ENCODE measurements around the gene TIMM10.
"Not testable (repeated sequence)": the region's sequence is repeated elsewhere in the genome, so short reads cannot be mapped to it uniquely, and the experiment has no call there.

Gene TIMM10

DNA sequence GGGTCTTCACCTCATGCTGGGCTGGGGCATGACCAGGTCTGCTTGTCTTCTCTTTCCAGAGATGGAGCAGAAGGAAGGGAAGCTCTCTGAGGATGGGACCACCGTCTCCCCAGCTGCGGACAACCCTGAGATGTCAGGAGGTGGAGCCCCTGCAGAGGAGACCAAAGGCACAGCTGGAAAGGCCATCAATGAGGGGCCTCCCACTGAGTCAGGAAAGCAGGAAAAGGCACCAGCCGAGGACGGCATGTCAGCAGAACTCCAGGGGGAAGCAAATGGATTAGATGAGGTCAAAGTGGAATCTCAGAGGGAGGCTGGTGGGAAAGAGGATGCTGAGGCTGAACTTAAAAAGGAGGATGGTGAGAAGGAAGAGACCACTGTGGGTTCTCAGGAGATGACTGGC lies 12.0 kb upstream of the TIMM10 start:
- DNase-seq (ENCODE audit: low read depth in 3 of 3): no peak

DNA sequence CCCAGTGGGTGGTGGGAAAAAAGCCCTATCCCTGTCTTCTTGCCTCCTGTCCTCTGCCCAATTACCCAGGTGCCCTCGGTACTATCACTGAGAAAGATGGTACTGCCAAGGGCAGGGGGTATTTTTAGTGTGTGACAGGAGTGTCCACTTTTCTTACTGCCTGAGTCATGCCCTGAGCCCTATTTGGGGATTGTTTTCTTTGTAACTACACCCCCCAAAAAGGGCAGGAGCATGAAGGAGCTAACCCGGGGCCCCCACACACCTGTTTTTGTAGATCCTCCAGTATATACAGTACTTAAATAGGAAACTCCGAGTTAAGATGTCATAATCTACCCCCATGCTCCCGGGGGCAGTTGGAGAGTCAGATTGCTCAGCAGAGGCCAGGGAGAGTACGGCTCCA lies 10.6 kb upstream of the TIMM10 start:
- DNase-seq (ENCODE audit: low read depth in 3 of 3): no peak

DNA sequence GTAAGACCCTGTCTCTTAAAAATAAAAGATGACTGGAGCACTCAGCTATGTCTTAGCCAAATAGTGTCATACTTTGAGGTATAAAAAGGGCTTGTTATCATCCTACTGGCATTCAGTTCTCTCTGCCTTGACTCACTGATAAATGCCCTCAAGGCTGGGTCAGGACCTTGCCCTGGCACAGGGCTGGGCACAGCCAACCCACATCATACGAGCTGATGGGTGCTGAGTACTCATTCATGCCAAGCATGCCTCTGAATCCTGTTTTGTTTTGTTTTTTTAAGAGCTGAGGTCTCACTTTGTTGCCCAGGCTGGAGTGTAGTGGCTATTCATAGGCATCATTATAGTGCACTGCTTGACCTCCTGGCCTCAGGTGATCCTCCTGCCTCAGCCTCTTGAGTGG lies 8.8 kb upstream of the TIMM10 start:
- no peak for DNase-seq (ENCODE audit: low read depth in 3 of 3)

DNA sequence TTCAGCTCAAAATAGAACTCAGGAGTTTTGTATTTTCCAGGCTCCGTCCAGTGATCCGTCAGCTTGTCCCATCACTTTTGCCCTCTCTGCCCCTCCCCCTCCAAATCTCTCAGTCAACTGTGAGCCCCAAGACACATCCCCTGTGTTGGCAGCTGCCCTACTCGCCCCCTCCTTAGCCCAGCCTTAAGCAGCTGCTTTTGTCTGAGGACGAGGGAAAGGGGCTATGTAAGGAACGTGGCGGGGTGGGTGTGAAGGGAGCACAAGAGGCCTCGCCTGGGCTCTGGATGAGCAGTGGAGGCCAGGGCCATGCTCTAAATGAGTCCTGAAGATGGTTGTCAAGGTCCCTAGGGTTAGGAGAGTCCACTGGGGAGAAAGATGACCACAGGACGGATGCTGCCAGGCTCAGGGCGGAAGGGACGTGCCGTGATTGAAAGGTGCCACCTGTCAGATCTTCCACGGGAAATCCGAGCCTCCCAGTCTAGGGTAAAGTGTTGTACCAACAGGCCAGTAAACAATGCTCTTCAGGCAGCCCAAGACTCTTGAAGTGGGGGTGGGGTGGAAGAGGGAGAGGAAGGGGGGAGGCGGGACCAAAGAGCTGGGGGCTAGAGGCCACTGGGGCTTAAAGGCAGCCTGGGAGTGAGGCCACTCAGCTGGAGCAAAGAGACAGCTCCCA lies 6.5 kb upstream of the TIMM10 start, which contains the start of gene SMTNL1:
SMTNL1 (plus strand) TSS at position 649 of the 673 bp plus-strand sequence. CDS start 5,048 bp downstream, outside the sequence.
- DNase-seq (ENCODE audit: low read depth in 3 of 3): no peak

DNA sequence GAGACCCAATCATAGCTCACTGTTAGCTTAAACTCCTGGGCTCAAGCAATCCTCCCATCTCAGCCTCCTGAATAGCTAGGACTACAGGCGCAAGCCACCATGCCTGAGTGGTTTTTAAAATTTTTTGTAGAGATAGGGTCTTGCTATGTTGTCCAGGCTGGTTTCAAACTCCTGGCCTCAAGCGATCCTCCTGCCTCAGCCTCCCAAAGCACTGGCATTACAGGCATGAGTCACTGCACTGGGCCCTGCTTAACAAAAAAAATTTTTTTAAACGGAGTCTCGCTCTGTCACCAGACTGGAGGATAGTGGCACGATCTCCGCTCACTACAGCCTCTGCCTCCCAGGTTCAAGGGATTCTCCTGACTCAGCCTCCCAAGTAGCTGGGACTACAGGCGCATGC lies 3.9 kb upstream of the TIMM10 start:
- DNase-seq (ENCODE audit: low read depth in 3 of 3): not testable (repeated sequence)

DNA sequence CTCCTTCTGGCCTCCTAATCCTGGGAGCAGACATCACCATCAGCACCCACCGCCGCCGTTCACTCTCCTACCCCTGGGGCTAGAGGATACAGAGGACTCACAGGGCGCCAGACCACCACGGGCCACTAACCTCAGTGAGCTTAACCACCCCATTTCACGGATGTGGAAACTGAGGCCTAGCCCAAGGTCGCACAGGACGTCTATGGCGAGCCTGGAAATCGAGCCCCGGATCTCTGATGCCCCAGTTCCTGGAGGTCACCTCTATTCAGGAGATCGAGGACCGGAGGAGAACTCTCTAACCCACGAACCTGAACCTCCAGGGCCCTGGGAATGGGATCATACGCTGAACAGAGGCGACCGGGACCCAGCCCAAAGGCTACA lies 349 bp downstream of the TIMM10 start:
- no peak for DNase-seq (ENCODE audit: low read depth in 3 of 3)

DNA sequence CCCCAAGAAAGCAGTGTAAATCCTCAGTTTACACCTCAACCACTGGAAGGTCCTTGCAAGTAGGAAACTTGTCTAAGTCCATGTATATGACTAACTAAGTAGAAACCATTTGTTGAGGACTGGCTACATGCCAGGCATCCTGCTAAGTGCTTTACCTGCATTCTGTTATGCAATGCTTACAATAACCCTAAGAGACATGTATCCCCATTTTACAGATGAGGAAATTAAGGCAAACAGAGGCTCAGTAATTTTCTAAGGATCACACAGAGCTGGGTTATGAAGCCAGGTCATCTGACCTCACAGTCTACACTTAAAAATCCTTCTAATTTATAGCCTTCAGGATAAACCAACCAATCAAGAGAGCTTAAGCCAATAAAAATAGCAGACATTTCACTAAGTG lies 1.5 kb downstream of the TIMM10 start:
- DNase-seq (ENCODE audit: low read depth in 3 of 3): no peak

DNA sequence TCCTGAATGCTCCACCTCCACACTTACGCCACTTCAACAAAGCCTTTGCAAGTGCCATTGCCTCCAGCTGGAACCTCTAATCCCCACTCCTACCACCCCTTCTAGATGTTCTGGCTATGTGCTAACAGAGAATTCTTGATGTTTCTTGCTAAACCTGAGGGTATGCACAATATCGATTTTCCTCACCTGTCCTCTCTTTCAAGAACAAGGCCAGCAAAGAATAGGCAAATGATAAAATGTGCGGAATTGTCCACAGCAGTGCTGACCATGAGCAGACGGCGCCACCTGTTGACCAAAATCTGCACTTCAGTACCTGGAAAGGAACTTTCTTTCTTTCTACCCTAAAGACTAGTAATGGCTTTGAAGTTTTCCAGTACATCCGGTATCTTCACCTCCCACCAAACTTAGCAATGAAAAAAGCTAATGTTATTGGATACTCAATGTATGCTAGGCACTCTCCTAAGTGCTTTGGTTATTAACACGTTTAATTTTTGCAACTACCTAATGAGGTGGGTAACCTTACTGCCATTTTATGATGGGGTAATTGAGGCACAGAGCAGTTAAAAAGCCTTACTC lies 3.4 kb downstream of the TIMM10 start:
- DNase-seq (ENCODE audit: low read depth in 3 of 3): peak; percentile 45 to 61 (median 51)

DNA sequence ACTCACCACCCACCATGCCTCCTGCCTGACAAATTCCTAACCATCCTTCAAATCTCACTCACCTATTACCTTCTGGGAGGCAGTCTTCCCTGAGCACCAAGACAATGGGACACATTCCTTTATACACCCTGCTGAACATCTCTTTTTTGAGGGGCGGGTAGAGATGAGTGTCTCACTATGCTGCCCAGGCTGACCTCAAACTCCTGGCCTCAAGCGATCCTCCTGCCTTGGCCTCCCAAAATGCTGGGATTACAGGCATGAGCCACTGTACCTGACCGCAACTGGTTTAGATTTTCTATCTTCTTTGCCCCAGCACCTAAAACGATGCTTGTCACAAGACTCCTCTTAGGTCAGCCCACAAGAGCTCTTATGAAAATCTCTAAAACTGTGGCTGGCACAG lies 7.1 kb downstream of the TIMM10 start:
- no peak for DNase-seq (ENCODE audit: low read depth in 3 of 3)

DNA sequence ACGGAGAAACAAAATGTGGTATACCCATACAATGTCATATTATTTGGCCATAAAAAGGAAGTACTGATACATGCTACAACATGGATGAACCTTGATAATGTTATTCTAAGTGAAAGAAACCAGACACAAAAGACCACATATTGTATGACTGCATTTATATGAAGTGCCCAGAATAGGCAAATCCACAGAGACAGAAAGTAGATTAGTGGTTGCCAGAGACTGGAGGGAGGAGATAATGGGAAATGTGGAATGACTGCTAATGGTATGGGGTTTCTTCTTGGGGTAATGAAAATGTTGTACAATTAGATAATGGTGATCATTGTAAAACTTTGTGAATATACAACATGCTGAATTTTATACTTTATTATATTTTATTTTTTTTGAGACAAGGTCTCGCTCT lies 9.4 kb downstream of the TIMM10 start:
- no peak for DNase-seq (ENCODE audit: low read depth in 3 of 3)

DNA sequence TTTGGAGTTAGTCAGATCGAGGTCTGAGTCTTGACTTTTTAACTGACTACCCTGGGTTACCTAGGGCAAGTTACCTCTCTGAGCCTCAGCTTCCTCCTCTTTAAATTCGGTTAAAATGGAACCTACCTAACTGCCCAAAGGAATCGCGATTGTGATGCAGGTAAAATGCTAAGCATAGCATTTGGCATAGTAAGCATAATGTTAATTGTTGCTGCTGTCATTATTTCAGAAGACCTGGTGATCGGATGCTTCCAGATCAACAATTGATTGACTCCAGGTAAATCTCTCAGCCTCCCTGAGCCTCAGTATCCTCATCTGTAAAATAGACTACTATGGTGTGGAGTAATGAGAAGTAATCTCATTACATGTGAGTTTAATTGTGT lies 14.5 kb downstream of the TIMM10 start:
- DNase-seq (ENCODE audit: low read depth in 3 of 3): no peak

DNA sequence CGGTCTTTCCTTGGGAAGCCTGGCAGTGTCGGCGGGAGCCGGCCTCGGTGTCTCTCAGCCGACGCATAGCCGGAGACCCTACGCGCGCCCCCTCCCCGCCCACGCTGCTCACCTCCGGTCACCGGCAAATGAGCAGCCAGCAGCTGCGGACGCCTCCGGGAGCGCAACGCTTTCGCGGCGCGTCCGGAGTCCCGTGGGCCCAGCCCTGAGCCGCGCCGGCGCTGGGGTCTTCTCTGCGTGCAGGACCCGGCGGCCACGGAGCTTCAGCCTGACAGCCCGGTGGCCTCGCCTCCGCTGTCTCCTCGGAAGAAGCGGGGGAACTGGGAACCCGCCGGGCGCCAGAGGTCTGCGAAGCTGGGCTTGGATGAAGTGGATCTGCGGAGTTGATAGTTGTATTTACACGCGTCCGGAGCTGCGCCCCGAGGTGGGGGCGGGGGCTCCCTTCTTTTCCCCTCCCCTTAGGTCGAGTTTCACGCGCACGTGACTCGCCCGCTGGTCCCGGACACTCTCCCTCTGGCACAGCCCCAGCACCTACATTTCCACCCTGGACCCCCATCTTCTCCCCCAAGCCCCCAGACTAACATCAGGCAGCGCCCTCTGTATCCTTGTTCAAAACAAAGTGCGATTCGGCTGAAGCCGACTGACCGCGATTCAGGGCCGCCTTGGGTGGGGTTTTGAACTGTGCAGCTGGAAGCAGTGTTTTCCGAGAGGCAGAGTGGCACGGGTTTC lies 15.1 kb downstream of the TIMM10 start, which contains the start of gene SLC43A1:
SLC43A1 (minus strand) TSS at position 371 of the 729 bp plus-strand sequence. CDS start 1,591 bp downstream, outside the sequence.
- no peak for DNase-seq (ENCODE audit: low read depth in 3 of 3)

DNA sequence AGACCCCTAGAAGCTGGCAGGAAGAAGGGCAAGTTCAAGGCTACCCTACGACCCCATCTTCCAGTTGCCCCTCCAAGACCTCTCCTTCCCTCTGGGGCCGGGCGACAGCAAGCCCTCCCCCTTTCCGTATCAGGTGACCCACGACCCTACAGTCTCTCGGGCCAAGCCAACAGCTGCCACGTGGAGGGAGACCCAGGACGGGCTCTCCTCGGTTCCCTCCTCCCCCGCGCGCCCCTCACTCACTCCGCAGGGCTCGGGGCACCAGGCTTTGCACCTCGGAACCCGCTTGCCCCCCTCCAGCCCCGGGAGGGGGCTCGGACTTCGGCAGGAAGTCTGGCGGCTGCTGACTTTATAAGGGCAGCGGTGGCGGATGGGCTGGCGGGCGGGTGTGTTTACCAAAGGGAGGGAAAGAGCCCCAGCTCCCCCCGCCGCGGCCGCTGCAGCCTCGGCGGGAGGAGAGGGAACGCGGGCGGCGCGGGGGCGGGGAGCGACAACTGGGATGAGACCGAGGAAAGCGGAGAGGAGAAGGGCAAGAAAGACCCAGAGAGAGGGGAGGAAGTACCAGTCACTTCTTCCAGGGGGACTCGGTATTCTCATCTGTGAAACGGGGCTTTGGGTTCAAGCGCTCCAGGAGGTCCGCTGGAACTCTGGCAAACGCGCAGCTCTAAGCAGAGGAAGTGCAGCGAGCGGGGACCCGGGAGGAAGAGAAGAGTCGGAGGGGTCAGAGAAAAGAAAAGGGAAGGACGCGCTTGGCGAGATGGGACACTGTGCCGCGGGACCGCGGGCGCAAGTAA lies 15.8 kb downstream of the TIMM10 start:
- peak; percentile 22 to 50 (median 24) for DNase-seq (ENCODE audit: low read depth in 3 of 3)

DNA sequence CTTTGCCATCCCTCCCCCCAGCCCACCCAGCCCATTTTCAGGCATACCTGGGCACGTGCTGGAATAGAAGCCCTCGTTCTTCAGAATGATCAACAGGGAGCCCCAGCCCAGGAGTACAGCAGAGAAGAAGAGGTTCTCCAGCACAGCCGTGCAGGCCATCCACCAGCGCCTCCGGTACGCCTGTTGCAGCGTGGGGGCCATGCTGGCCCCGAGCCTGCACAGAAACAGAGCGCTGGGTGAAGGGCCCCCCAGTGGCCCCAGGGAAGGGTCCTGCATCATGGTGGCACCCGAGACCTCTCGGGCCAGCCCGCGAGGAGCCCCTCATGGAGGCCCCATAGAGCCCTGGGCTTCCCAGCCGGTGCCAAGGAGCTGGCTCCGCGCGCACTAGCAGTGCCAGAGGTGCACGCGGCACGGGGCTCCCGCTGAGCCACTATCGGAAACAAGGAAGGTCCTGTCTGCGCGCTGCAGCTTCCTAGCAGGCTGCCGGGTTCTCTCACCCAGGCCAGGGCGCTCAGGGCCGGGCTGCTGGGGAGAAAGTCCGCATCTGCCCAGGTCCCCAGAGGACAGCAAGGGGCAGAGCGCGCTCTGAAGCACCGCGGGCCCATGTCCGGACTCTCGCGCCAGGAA lies 16.5 kb downstream of the TIMM10 start:
- no peak for DNase-seq (ENCODE audit: low read depth in 3 of 3)

DNA sequence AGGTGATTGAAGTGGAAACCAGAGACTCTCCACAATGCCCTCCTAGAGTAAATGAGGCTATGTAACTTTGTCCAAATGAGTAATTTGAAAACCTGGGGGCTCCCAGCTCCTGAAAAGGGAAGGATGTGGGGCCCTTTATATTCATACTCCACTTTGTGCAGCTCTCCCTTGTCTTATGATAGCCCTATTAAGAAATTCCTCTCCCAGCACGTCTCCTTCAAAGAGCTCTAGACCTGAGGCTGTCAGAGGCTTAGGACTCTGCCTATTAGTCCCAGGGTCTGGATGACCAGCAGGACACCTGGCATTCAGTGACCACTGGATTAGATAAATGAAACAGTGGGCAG lies 17.1 kb downstream of the TIMM10 start:
- no peak for DNase-seq (ENCODE audit: low read depth in 3 of 3)

DNA sequence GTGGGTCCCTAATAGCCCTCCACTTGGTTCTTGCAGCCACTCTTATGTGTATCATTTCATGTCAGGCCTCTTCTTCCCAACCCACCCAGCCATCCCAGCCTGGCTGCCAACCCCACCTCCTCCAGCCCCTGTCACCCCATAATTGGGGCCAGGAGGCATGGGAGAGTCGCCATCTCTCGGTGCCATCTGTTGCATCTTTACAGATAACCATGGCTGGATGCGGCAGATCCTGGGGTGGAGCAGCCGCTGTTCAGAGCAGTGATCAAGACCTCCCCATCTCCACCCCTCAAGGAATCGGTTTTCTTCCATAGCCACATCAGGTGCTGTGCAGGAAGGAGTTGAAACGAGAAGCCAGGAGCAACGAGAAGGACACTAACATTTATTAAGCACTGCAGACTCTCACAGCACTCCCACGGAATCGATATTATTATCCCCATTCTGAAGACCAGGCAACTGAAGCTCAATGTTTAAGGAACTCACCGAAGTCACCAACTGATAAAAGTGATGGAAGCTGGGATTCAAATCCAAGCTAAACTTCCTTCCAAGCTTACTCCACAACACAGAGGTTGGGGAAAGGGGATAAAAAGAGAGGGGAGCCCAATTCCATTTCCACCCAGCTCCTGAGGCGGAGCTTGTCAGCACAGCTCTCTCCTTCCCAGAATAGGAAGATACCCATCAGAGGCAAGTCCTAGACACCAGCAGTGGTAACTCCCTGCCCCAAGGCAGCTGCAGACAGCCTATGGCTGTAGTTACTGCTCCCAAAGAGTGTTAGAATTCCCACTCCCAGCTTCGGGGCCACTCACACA lies 17.7 kb downstream of the TIMM10 start:
- DNase-seq (ENCODE audit: low read depth in 3 of 3): no peak

DNA sequence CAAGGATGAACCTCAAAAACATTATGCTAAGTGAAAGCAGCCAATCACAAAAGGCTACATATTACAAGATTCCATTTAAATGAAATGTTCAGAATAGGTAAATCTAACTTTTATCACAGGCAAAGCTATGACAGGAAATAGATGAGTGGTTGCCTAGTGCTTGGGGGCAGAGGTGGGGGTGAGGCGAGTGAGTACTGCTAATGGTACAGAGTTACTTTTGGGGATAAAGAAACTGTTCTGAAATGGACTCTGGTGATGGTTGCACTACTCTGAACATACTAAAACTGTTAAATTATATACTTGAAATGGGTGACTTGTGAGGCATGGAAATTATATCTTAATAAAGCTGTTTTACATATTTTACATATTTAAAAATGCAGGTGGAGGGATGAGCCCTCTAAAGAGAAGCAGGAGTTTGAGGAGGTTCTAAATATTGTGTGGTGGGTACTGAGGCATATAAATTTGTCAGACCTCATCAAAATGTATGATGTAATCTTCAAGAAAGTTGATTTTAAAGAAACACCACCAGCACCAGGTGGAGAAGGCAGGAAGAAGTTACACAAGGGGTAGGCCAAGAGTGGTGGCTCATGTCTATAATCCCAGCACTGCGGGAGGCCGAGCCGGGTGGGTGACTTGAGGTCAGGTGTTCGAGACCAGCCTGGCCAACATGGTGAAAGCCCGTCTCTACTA lies 18.7 kb downstream of the TIMM10 start:
- DNase-seq (ENCODE audit: low read depth in 3 of 3): no peak

DNA sequence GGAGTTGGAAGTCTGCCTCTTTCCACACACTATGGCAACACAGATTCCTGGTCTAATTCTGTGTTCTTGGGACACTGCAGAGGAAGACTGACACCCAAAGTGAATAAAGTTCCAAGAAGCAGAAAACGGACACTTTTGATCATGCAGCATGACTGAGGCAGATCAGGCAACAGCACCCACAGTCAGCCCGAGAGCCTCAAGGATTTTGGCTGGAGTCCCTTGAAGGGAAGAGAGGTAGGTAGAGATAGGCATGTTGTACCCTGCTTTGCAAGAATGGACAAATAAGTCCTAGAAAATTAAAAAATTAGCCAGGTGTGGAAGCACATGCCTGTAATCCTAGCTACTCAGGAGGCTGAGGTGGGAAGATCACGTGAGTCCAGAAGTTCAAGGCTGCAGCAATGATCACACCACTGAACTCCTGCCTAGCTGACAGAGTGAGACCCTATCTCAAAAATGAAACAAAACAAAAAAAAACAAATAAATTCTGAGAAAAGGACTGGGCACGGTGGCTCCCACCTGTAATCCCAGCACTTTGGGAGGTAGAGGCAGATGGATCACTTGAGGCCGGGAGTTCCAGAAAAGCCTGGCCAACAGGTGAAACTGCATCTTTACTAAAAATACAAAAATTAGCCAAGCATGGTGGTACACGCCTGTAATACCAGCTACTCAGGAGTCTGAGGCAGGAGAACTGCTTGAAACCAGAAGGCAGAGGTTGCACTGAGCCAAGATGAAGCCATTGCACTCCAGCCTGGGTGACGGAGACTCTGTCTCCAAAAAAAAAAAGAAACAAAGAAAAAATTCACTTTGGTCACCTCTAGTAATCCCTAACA lies 22.0 kb downstream of the TIMM10 start:
- DNase-seq (ENCODE audit: low read depth in 3 of 3): no peak

DNA sequence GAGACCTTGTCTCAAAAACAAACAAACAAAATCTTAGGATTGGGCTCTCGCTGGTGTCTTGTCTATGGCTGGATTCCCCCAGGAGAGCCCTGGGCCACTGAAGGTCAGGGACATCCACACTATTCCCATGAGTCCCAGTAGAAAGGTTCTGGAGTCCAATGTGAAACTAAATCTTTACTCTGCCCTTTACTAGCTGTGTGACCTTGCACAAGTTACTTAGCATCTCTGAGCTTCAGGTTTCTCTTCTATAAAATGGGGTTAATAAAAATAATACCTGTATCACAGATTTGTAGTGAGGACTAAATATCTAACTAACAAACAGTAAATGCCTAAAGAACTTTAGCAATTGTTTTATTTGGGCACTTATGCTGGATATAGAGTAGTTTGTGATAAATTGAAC lies 24.0 kb downstream of the TIMM10 start:
- DNase-seq (ENCODE audit: low read depth in 3 of 3): no peak

DNA sequence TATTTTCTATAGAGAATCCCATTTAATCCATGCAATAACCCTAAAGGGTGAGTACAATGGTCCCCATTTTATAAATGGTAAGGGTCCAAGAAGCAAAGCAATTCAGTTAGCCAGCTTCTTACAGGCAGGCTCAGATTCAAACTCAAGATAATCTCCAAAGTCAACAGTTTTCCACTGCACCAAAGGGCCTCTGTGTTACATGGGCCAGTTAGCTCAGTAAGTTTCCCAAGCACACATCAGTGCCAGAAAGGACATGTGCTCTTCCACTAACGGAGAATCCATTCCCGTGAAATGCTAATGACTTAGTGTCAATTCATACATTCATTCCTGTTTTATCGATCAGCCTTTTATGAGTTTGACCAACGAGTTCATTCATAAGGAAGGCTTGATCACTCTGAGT lies 26.0 kb downstream of the TIMM10 start:
- no peak for DNase-seq (ENCODE audit: low read depth in 3 of 3)
